Esophagus muscularis mucosa (tissue), 4 donors: ENCODE results near the gene ACCSL. TPM values are rescaled to one million over a fixed set of nuclear protein-coding genes. Genes with fewer than 3 reads are reported as not detected.

Experiments used
- DNase-seq: peaks from one replicate; pipeline ENCODE4 v3.0.0-alpha.2; 2017; ENCODE audit errors: extremely low spot score
- H3K27ac ChIP-seq, 4 donors: fragments of 200-600 bp; sonication (generic); replicated peaks in 1 of 4; 1 replicate in 3 of 4; 2 replicates in 1 of 4; pipeline ENCODE4 v1.5.1; 2016 to 2019; ENCODE audit warnings: mild to moderate bottlenecking in 1 of 4
- H3K27me3 ChIP-seq, 4 donors: fragments of 200-600 bp; sonication (generic); one replicate each; pipeline versions ENCODE4 v1.5.1 to v1.6.0; 2016 to 2019
- H3K36me3 ChIP-seq, 4 donors: fragments of 200-600 bp; sonication (generic); one replicate each; pipeline ENCODE4 v1.5.1; 2016 to 2019
- H3K4me1 ChIP-seq, 4 donors: fragments of 200-600 bp; sonication (generic); one replicate each; pipeline ENCODE4 v1.5.1; 2016 to 2019
- H3K4me3 ChIP-seq, 4 donors: fragments of 200-600 bp; sonication (generic); 1 replicate in 2 of 4; 2 replicates in 2 of 4; pipeline ENCODE4 v1.5.1; 2016 to 2019; ENCODE audit warnings: mild to moderate bottlenecking in 4 of 4, moderate library complexity in 1 of 4
- H3K9me3 ChIP-seq, 4 donors: fragments of 200-600 bp; sonication (generic); 1 replicate in 3 of 4; 2 replicates in 1 of 4; pipeline ENCODE4 v1.5.1; 2016 to 2019
- CTCF ChIP-seq, 3 experiments: fragments of 200-600 bp in 2 of 3; fragments of 450-650 bp in 1 of 3; sonication (generic) in 2 of 3; IDR thresholded peaks; one replicate each; pipeline ENCODE4 v1.5.1; 2017 to 2019; ENCODE audit warnings: antibody characterized with exemption in 3 of 3, mild to moderate bottlenecking in 2 of 3, moderate library complexity in 1 of 3
- EP300 ChIP-seq: sonication (generic); formaldehyde crosslinking; IDR thresholded peaks from one replicate; pipeline ENCODE4 v1.6.1; 2017; ENCODE audit warnings: antibody characterized with exemption
- POLR2A ChIP-seq: fragments of 450-650 bp; IDR thresholded peaks from one replicate; pipeline ENCODE4 v1.6.1; 2017; ENCODE audit warnings: antibody characterized with exemption, moderate library complexity, mild to moderate bottlenecking, low read depth
- POLR2AphosphoS5 ChIP-seq, 2 donors: sonication (generic); formaldehyde crosslinking; IDR thresholded peaks; one replicate each; pipeline ENCODE4 v1.6.1; 2017; ENCODE audit warnings: antibody characterized with exemption in 2 of 2
- WGBS: methylation state at CpG from one replicate; pipeline ENCODE4 v1.1.5; 2018; 5-methylcytosine and 5-hydroxymethylcytosine counted together
- intact Hi-C: fragments of 100-400 bp; cut with DNase I; formaldehyde crosslinking; loops from one replicate; pipeline ENCODE4 v1.15.1; 2023
- total RNA-seq, 4 donors: library from RNA; depleted of rRNA; stranded (reverse); fragments of >200 nt; gene quantifications; one replicate each; pipeline versions ENCODE4 v1.1.0 to v1.2.1, GENCODE V29; 2016

The ACCSL gene
- total RNA-seq, 4 donors from 2014 or later: not detected

GRCh38 chr11:44003736-44004451 is 43.9 kb upstream of the ACCSL start:
- H3K9me3 ChIP-seq: no peaks in the 10 kb centered on the region
- no peak overlapping the region for H3K4me3 ChIP-seq
- H3K27ac ChIP-seq: no peak overlapping the region
- WGBS: 86% methylated on average over 7 of the region's 9 CpGs
- intact Hi-C loops: no loop called here
- no peak for TF ChIP-seq POLR2A
- no peak for TF ChIP-seq CTCF (IDR thresholded peaks at IDR 0.05)
- no peaks in the 10 kb centered on the region for H3K4me1 ChIP-seq
- DNase-seq: peak; percentile 80
- no peaks in the 10 kb centered on the region for H3K36me3 ChIP-seq
- H3K27me3 ChIP-seq: peaks cover 0 to 5% (median 0%) of the 10 kb centered on the region in 4 donors

GRCh38 chr11:44004452-44005062 is 43.2 kb upstream of the ACCSL start:
- DNase-seq: peak; percentile 39
- H3K27me3 ChIP-seq: peaks cover 0 to 5% (median 0%) of the 10 kb centered on the region in 4 donors
- intact Hi-C loops: no loop called here
- no peaks in the 10 kb centered on the region for H3K4me1 ChIP-seq
- WGBS: 95% methylated on average over 8 of the region's 10 CpGs
- H3K9me3 ChIP-seq: no peaks in the 10 kb centered on the region
- TF ChIP-seq EP300 (no peak), POLR2A (no peak), CTCF (IDR thresholded peaks at IDR 0.05) (no peak), POLR2AphosphoS5 (IDR thresholded peaks at IDR 0.05) (no peak)
- no peak overlapping the region for H3K27ac ChIP-seq
- H3K4me3 ChIP-seq: no peak overlapping the region
- H3K36me3 ChIP-seq: no peaks in the 10 kb centered on the region

- WGBS: 61% methylated on average over 7 of the region's 14 CpGs
- no peaks in the 10 kb centered on the region for H3K36me3 ChIP-seq
- TF ChIP-seq EP300: no peak
- no peak for TF ChIP-seq POLR2A
- TF ChIP-seq CTCF (IDR thresholded peaks at IDR 0.05): no peak
- TF ChIP-seq POLR2AphosphoS5 (IDR thresholded peaks at IDR 0.05): no peak
- intact Hi-C loops: no loop called here
- no peak overlapping the region for H3K27ac ChIP-seq
- no peaks in the 10 kb centered on the region for H3K4me1 ChIP-seq
- peak; percentile 75 for DNase-seq
- H3K9me3 ChIP-seq: no peaks in the 10 kb centered on the region
- H3K27me3 ChIP-seq: peaks cover 0 to 5% (median 0%) of the 10 kb centered on the region in 4 donors
- no peak overlapping the region for H3K4me3 ChIP-seq
Observed at GRCh38 chr11:44005063-44005701, 42.6 kb upstream of the ACCSL start.

GRCh38 chr11:44005956-44006355 is 41.8 kb upstream of the ACCSL start:
- H3K27ac ChIP-seq: no peak overlapping the region
- no peak for TF ChIP-seq EP300
- no peak for TF ChIP-seq POLR2A
- no peak for TF ChIP-seq CTCF (IDR thresholded peaks at IDR 0.05)
- TF ChIP-seq POLR2AphosphoS5 (IDR thresholded peaks at IDR 0.05): no peak
- H3K4me1 ChIP-seq: no peaks in the 10 kb centered on the region
- no peak overlapping the region for H3K4me3 ChIP-seq
- H3K27me3 ChIP-seq: peaks cover 0 to 5% (median 0%) of the 10 kb centered on the region in 4 donors
- no peaks in the 10 kb centered on the region for H3K9me3 ChIP-seq
- WGBS: 83% methylated on average over 1 of the region's 1 CpG
- intact Hi-C loops: no loop called here
- DNase-seq: no peak
- no peaks in the 10 kb centered on the region for H3K36me3 ChIP-seq
